Measurements from ENCODE around the gene C12orf42.

- TF ChIP-seq, protein P1, sequence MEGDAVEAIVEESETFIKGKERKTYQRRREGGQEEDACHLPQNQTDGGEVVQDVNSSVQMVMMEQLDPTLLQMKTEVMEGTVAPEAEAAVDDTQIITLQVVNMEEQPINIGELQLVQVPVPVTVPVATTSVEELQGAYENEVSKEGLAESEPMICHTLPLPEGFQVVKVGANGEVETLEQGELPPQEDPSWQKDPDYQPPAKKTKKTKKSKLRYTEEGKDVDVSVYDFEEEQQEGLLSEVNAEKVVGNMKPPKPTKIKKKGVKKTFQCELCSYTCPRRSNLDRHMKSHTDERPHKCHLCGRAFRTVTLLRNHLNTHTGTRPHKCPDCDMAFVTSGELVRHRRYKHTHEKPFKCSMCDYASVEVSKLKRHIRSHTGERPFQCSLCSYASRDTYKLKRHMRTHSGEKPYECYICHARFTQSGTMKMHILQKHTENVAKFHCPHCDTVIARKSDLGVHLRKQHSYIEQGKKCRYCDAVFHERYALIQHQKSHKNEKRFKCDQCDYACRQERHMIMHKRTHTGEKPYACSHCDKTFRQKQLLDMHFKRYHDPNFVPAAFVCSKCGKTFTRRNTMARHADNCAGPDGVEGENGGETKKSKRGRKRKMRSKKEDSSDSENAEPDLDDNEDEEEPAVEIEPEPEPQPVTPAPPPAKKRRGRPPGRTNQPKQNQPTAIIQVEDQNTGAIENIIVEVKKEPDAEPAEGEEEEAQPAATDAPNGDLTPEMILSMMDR (conservative IDR thresholded peaks at IDR 0.05; ENCODE audit: low read depth, low read length): no peak
- no peak for TF ChIP-seq EZH2 (IDR thresholded peaks at IDR 0.05; ENCODE audit: low read length, unreplicated experiment)
- no peak for TF ChIP-seq EZH2phosphoT487 (IDR thresholded peaks at IDR 0.05; ENCODE audit: borderline replicate concordance, low read length)
These were observed 168.1 kb downstream of the C12orf42 start for GRCh38 chr12:103327676-103328075.
